ENCODE data around the gene TASP1. TPM values are rescaled to one million over a fixed set of nuclear protein-coding genes. Genes with fewer than 3 reads are reported as not detected.

The TASP1 gene
- total RNA-seq, 1 experiment from 2014 or later, result 10.8 TPM

GRCh38 chr20:13442986-13443385 lies 195.7 kb downstream of the TASP1 start:
- DNase-seq (ENCODE audit: low spot score), result no peak

GRCh38 chr20:13441388-13441787 lies 197.3 kb downstream of the TASP1 start:
- DNase-seq (ENCODE audit: low spot score), result no peak

- no peak for DNase-seq (ENCODE audit: low spot score)
Measured at GRCh38 chr20:13436530-13436929, 202.2 kb downstream of the TASP1 start.

- no peak for DNase-seq (ENCODE audit: low spot score)
Measured at GRCh38 chr20:13432126-13432525, 206.6 kb downstream of the TASP1 start.

- no peak for DNase-seq (ENCODE audit: low spot score)
Measured at GRCh38 chr20:13430346-13431002, 208.3 kb downstream of the TASP1 start.

- no peak for DNase-seq (ENCODE audit: low spot score)
Measured at GRCh38 chr20:13428684-13429083, 210.0 kb downstream of the TASP1 start.

- DNase-seq (ENCODE audit: low spot score), result peak; percentile 34
Measured at GRCh38 chr20:13426870-13427269, 211.9 kb downstream of the TASP1 start.

- DNase-seq (ENCODE audit: low spot score), result no peak
Measured at GRCh38 chr20:13425381-13426135, 213.2 kb downstream of the TASP1 start.

- DNase-seq (ENCODE audit: low spot score), result no peak
Measured at GRCh38 chr20:13424174-13424833, 214.4 kb downstream of the TASP1 start.

GRCh38 chr20:13423472-13424173 lies 215.1 kb downstream of the TASP1 start:
- no peak for DNase-seq (ENCODE audit: low spot score)

GRCh38 chr20:13422637-13423036 lies 216.1 kb downstream of the TASP1 start:
- peak; percentile 55 for DNase-seq (ENCODE audit: low spot score)

GRCh38 chr20:13420625-13421024 lies 218.1 kb downstream of the TASP1 start:
- DNase-seq (ENCODE audit: low spot score), result no peak

GRCh38 chr20:13419477-13419876 lies 219.3 kb downstream of the TASP1 start:
- DNase-seq (ENCODE audit: low spot score), result no peak

- no peak for DNase-seq (ENCODE audit: low spot score)
Measured at GRCh38 chr20:13418263-13419229, 220.2 kb downstream of the TASP1 start.

GRCh38 chr20:13416531-13416930 lies 222.2 kb downstream of the TASP1 start:
- no peak for DNase-seq (ENCODE audit: low spot score)

- peak; percentile 32 for DNase-seq (ENCODE audit: low spot score)
Measured at GRCh38 chr20:13412806-13413445, 225.8 kb downstream of the TASP1 start.

- no peak for DNase-seq (ENCODE audit: low spot score)
Measured at GRCh38 chr20:13404293-13404692, 234.4 kb downstream of the TASP1 start.

- no peak for DNase-seq (ENCODE audit: low spot score)
Measured at GRCh38 chr20:13403453-13403852, 235.3 kb downstream of the TASP1 start.

GRCh38 chr20:13402986-13403385 lies 235.7 kb downstream of the TASP1 start:
- DNase-seq (ENCODE audit: low spot score), result no peak

GRCh38 chr20:13402171-13402760 lies 236.5 kb downstream of the TASP1 start:
- no peak for DNase-seq (ENCODE audit: low spot score)

Measured in H4 (cell line).